ENCODE measurements around the gene SPAG5. TPM values are rescaled to one million over a fixed set of nuclear protein-coding genes. Genes with fewer than 3 reads are reported as not detected.

Gene SPAG5
- total RNA-seq, 1 donor from 2014 or later, result 8.3 TPM

GRCh38 chr17:28538296-28538895, 60.4 kb downstream of the SPAG5 start:
- H3K9me3 ChIP-seq, result no peaks in the 10 kb centered on the region
- H3K36me3 ChIP-seq, result no peaks in the 10 kb centered on the region
- no peaks in the 10 kb centered on the region for H3K27me3 ChIP-seq
- DNase-seq (ENCODE audit: extremely low spot score in 2 of 2), result no peak
- H3K4me3 ChIP-seq, result no peak overlapping the region
- intact Hi-C loops (cut with DNase I), result no loop called here
- H3K27ac ChIP-seq, result no peak overlapping the region
- TF ChIP-seq, protein P1, sequence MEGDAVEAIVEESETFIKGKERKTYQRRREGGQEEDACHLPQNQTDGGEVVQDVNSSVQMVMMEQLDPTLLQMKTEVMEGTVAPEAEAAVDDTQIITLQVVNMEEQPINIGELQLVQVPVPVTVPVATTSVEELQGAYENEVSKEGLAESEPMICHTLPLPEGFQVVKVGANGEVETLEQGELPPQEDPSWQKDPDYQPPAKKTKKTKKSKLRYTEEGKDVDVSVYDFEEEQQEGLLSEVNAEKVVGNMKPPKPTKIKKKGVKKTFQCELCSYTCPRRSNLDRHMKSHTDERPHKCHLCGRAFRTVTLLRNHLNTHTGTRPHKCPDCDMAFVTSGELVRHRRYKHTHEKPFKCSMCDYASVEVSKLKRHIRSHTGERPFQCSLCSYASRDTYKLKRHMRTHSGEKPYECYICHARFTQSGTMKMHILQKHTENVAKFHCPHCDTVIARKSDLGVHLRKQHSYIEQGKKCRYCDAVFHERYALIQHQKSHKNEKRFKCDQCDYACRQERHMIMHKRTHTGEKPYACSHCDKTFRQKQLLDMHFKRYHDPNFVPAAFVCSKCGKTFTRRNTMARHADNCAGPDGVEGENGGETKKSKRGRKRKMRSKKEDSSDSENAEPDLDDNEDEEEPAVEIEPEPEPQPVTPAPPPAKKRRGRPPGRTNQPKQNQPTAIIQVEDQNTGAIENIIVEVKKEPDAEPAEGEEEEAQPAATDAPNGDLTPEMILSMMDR (IDR thresholded peaks at IDR 0.05), result no peak
- no peak for TF ChIP-seq POLR2AphosphoS5 (IDR thresholded peaks at IDR 0.05; ENCODE audit: insufficient read depth in 1 of 2, low read depth in 1 of 2)
- TF ChIP-seq POLR2A (IDR thresholded peaks at IDR 0.05), result no peak
- H3K4me1 ChIP-seq, result peaks cover 4% of the 10 kb centered on the region

- Histone ChIP-seq H3K4me1 (peaks cover 13% of the 10 kb centered on the region), H3K27me3 (no peaks in the 10 kb centered on the region), H3K9me3 (no peaks in the 10 kb centered on the region), H3K36me3 (no peaks in the 10 kb centered on the region), H3K27ac (no peak overlapping the region), H3K4me3 (no peak overlapping the region)
- intact Hi-C loops (cut with DNase I), result no loop called here
- TF ChIP-seq POLR2A (IDR thresholded peaks at IDR 0.05) (no peak), POLR2AphosphoS5 (IDR thresholded peaks at IDR 0.05; ENCODE audit: insufficient read depth in 1 of 2, low read depth in 1 of 2) (no peak)
- TF ChIP-seq, protein P1 (IDR thresholded peaks at IDR 0.05), result no peak
- no peak for DNase-seq (ENCODE audit: extremely low spot score in 2 of 2)
Observed at GRCh38 chr17:28537219-28537610, 61.6 kb downstream of the SPAG5 start.

- H3K9me3 ChIP-seq, result no peaks in the 10 kb centered on the region
- TF ChIP-seq, protein P1 (IDR thresholded peaks at IDR 0.05), result no peak
- TF ChIP-seq POLR2A (IDR thresholded peaks at IDR 0.05) (no peak), POLR2AphosphoS5 (IDR thresholded peaks at IDR 0.05; ENCODE audit: insufficient read depth in 1 of 2, low read depth in 1 of 2) (no peak)
- H3K27me3 ChIP-seq, result no peaks in the 10 kb centered on the region
- intact Hi-C loops (cut with DNase I), result loop anchor here (1.0 kb wide), 1 partner anchor 45 kb away; no protein-coding TSS in a partner anchor
- DNase-seq (ENCODE audit: extremely low spot score in 2 of 2), result no peak
- peaks cover 18% of the 10 kb centered on the region for H3K4me1 ChIP-seq
- no peak overlapping the region for H3K27ac ChIP-seq
- no peak overlapping the region for H3K4me3 ChIP-seq
- no peaks in the 10 kb centered on the region for H3K36me3 ChIP-seq
Observed at GRCh38 chr17:28536532-28537218, 62.1 kb downstream of the SPAG5 start.

GRCh38 chr17:28534740-28535375, 64.0 kb downstream of the SPAG5 start:
- DNase-seq (ENCODE audit: extremely low spot score in 2 of 2), result no peak
- no peak overlapping the region for H3K4me3 ChIP-seq
- peaks cover 19% of the 10 kb centered on the region for H3K4me1 ChIP-seq
- intact Hi-C loops (cut with DNase I), result no loop called here
- H3K36me3 ChIP-seq, result no peaks in the 10 kb centered on the region
- no peaks in the 10 kb centered on the region for H3K27me3 ChIP-seq
- H3K9me3 ChIP-seq, result no peaks in the 10 kb centered on the region
- TF ChIP-seq, protein P1 (IDR thresholded peaks at IDR 0.05), result no peak
- TF ChIP-seq POLR2AphosphoS5 (IDR thresholded peaks at IDR 0.05; ENCODE audit: insufficient read depth in 1 of 2, low read depth in 1 of 2) (no peak), POLR2A (IDR thresholded peaks at IDR 0.05) (no peak)
- no peak overlapping the region for H3K27ac ChIP-seq
